Measurements from ENCODE around the gene GRK1.
"Not testable (repeated sequence)": the region's sequence is repeated elsewhere in the genome, so short reads cannot be mapped to it uniquely, and the experiment has no call there.

The GRK1 gene

DNA sequence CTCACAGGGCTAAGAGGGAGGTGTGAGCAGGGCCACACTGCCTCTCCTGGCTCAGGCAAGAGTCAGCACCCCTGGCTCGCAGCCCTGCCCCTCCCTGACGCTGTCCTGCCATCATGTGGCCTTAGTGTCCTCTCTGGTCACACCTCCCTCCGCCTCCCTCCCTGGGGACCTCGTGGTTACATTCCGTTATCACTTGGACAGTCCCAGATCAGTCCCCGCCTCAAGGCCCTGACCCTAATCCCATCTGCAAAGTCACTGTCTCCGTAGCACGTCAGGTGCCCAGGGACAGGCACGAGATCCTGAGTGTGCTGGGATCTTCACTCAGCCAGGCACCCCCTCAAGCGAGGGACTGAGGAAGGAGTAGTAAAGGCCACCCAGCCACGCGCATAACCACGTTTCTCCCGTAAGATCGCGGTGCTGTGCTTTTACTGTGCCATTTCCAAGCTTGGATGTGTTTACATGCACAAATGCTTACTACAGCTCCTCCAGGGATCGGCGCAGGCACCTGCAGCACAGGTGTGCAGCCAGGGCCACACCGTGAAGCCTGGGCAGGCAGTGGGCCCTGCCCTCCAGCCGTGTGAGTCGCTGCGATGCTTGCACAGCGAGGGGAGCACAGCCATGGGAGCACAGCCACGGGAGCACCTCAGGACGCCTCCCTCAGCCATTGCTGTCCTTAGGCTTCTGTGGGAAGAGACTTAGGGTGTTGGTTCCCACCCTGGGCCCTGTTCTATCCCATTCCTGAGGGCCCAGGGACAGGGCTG, 81.3 kb downstream of the GRK1 start:
- Mint-ChIP-seq H3K27ac (no peak overlapping the region), H3K4me3 (no peak overlapping the region), H3K27me3 (peaks cover 44% of the 10 kb centered on the region), H3K4me1 (ENCODE audit: low read depth) (peaks cover 11% of the 10 kb centered on the region), H3K36me3 (ENCODE audit: low read depth) (no peaks in the 10 kb centered on the region), H3K9me3 (peaks cover 10% of the 10 kb centered on the region)
- intact Hi-C loops (cut with micrococcal nuclease), result no loop called here

DNA sequence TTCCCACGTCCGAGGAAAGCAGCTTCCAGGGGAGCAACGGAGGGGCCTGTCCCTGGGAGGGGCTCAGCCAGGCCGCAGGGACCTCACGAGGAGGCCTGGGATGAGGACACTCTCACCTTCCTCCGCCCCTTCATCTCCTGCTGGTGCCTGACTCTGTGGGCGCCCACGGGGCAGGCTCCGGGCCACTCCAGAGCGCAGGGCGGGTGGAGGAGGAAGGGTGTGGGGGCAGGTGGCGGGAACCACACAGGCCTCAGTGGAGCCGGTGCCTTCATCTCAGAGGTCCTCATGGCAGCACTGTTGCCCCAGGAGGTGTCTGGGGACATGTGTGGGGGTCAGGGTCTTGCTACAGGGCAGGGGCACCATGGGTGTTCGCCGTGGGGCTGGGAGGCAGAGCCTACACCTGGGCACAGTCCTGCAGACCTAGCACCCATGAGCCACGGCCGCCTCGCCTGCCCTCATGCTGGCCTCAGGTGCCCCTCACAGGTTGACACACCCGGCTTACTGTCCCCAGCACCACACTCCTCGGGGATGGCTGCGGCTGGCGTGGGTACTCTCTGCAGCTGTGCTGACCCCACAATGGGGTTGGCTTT, 81.9 kb downstream of the GRK1 start:
- peaks cover 10% of the 10 kb centered on the region for H3K9me3 Mint-ChIP-seq
- H3K4me1 Mint-ChIP-seq (ENCODE audit: low read depth), result peaks cover 9% of the 10 kb centered on the region
- intact Hi-C loops (cut with micrococcal nuclease), result no loop called here
- H3K27me3 Mint-ChIP-seq, result peaks cover 44% of the 10 kb centered on the region
- H3K36me3 Mint-ChIP-seq (ENCODE audit: low read depth), result no peaks in the 10 kb centered on the region
- H3K27ac Mint-ChIP-seq, result no peak overlapping the region
- H3K4me3 Mint-ChIP-seq, result no peak overlapping the region

DNA sequence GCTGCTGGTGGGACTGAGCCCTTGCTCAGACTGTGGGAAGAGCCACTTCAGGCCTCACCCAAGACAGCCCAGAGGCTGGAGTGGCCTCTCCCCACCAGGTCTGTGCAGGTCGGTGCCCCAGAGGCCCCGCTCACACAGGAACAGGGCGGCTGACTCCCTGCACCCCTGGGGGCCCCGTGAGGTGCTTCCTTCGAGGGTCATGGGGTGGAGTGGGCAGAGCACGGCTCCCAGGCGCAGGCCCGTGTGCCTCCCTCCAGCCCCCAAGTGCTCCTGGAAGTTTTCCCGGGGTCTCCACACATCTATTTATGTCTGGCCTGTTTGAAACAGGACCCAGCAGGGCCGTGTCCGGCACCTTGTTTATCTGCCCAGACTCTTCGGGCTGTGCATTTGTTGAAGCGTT, 82.5 kb downstream of the GRK1 start:
- peaks cover 44% of the 10 kb centered on the region for H3K27me3 Mint-ChIP-seq
- H3K9me3 Mint-ChIP-seq, result peaks cover 10% of the 10 kb centered on the region
- no peak overlapping the region for H3K4me3 Mint-ChIP-seq
- no peak overlapping the region for H3K27ac Mint-ChIP-seq
- intact Hi-C loops (cut with micrococcal nuclease), result no loop called here
- no peaks in the 10 kb centered on the region for H3K36me3 Mint-ChIP-seq (ENCODE audit: low read depth)
- H3K4me1 Mint-ChIP-seq (ENCODE audit: low read depth), result peaks cover 9% of the 10 kb centered on the region

DNA sequence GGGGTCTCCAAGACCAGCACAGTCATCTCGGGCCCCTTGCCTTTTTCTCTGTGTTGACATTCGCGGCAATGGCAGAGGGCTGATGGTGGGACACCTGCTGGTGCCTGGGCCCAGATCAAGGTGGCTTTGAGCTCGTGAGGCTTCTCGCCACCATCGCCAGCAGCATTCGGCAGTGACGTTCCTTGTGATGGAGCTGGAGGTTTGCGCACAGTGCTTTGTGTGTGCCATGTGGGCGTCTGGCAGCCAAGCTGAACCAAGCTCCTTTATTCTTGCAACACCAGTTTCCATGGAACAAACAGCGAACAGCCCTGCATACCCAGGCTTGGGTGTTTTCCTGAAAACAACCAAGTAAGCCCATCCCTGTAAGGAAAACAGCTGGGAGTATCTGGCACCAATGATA, 82.9 kb downstream of the GRK1 start:
- Mint-ChIP-seq H3K9me3 (peaks cover 10% of the 10 kb centered on the region), H3K36me3 (ENCODE audit: low read depth) (no peaks in the 10 kb centered on the region), H3K27ac (no peak overlapping the region), H3K4me3 (no peak overlapping the region), H3K4me1 (ENCODE audit: low read depth) (peaks cover 9% of the 10 kb centered on the region), H3K27me3 (peaks cover 44% of the 10 kb centered on the region)
- intact Hi-C loops (cut with micrococcal nuclease), result no loop called here

DNA sequence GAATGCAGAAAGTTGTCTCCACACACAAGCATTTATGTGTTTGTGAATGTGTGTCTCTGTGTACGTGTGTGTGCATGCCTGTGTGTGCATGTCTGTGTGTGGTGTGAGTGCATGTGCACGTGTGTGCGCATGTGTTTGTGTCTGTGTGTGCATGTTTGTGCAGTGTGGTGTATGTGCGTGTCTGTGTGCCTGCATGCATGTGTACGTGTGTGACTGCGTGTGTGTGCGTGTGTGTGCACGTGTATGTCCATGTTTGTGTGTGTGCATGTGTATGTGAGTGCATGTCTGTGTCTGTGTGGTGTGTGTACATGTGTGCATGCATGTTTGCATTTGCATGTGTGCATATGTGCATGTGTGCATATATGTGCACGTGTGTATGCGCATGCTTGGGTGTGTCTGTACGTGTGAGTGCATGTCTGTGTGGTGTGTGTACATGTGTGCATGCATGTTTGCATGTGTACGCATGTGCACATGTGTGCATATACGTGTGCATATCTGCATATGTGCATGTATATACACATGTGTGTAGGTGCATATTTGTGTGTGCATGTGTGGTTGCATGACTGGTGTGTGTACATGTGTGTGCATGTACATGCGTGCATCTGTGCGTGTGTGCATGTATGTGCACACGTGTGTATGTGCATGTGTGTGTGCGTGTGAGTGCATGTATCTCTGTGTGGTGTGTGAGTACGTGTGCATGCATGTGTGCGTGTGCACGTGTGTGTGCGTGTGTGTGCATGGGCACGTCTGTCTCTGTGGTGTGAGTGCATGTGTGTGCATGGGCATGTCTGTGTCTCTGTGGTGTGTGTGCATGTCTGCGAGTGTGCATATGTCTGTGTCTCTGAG, 83.8 kb downstream of the GRK1 start:
- Mint-ChIP-seq H3K4me1 (ENCODE audit: low read depth) (peaks cover 6% of the 10 kb centered on the region), H3K4me3 (no peak overlapping the region), H3K9me3 (peaks cover 10% of the 10 kb centered on the region), H3K36me3 (ENCODE audit: low read depth) (no peaks in the 10 kb centered on the region), H3K27me3 (peaks cover 40% of the 10 kb centered on the region), H3K27ac (no peak overlapping the region)
- intact Hi-C loops (cut with micrococcal nuclease), result no loop called here

DNA sequence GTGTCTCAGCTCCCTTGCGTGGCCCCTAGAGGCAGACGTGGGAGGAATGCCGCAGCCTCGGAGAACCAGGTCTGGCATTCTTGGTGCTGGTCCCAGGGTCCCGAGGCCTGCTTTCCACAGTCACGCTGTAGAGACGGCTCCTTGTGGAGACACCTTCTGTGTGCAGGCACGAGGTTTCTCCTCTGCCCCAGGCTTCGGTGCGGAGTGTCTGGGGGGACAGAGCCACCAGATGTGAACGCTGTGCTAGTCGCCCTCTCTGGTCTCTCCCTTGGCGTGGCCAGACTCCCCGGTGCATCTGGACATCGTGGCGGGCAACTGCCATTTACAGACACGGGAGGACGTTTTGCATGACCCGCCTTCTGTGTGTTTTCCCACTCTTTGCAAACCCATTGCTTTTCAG, 84.5 kb downstream of the GRK1 start:
- Mint-ChIP-seq H3K27ac (no peak overlapping the region), H3K36me3 (ENCODE audit: low read depth) (no peaks in the 10 kb centered on the region)

DNA sequence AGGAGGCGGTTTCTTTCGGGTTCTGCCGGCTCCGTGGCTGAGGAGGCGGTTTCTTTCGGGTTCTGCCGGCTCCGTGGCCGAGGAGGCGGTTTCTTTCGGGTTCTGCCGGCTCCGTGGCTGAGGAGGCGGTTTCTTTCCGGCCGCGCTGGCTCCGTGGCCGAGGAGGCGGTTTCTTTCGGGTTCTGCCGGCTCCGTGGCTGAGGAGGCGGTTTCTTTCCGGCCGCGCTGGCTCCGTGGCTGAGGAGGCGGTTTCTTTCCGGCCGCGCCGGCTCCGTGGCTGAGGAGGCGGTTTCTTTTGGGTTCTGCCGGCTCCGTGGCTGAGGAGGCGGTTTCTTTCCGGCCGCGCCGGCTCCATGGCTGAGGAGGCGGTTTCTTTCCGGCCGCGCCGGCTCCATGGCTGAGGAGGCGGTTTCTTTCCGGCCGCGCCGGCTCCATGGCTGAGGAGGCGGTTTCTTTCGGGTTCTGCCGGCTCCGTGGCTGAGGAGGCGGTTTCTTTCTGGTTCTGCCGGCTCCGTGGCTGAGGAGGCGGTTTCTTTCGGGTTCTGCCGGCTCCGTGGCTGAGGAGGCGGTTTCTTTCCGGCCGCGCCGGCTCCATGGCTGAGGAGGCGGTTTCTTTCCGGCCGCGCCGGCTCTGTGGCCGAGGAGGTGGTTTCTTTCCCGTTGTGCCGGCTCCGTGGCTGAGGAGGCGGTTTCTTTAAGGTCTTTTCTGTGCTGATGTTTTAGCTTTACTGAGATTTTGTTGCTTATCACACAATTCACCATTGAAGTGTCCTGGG, 85.4 kb downstream of the GRK1 start:
- H3K9me3 Mint-ChIP-seq; H3K4me1 Mint-ChIP-seq (ENCODE audit: low read depth); H3K4me3 Mint-ChIP-seq; intact Hi-C loops (cut with micrococcal nuclease); H3K27ac Mint-ChIP-seq; H3K36me3 Mint-ChIP-seq (ENCODE audit: low read depth): not testable (repeated sequence)
- peaks cover 31% of the 10 kb centered on the region for H3K27me3 Mint-ChIP-seq

More for the DNA sequence above, 84.5 kb downstream of the GRK1 start:
- intact Hi-C loops (cut with micrococcal nuclease), result no loop called here
- peaks cover 10% of the 10 kb centered on the region for H3K9me3 Mint-ChIP-seq
- peaks cover 36% of the 10 kb centered on the region for H3K27me3 Mint-ChIP-seq
- H3K4me1 Mint-ChIP-seq (ENCODE audit: low read depth), result peaks cover 1% of the 10 kb centered on the region
- H3K4me3 Mint-ChIP-seq, result no peak overlapping the region

DNA sequence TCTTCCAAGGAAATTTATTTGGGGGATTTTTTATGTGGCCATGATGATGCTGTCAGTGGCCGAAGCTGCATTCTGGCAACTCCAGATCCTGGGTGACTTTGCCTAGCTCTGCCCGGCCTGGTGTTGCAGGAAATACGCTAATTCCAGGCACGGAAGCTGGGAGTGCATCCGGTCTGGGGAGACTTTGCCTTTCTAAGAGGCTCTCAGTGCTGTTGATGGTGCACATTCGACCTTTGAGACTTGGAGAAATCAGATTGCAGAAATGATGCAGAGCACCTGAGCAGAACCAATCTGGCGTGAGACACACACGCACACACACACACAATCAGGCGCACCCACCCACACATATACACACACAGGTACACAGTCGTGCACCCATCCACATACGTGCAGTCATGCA, 86.2 kb downstream of the GRK1 start:
- no peaks in the 10 kb centered on the region for H3K36me3 Mint-ChIP-seq (ENCODE audit: low read depth)
- H3K9me3 Mint-ChIP-seq, result peaks cover 10% of the 10 kb centered on the region
- H3K27ac Mint-ChIP-seq, result no peak overlapping the region
- H3K4me1 Mint-ChIP-seq (ENCODE audit: low read depth), result peaks cover 14% of the 10 kb centered on the region
- H3K27me3 Mint-ChIP-seq, result peaks cover 24% of the 10 kb centered on the region
- no peak overlapping the region for H3K4me3 Mint-ChIP-seq
- intact Hi-C loops (cut with micrococcal nuclease), result no loop called here

DNA sequence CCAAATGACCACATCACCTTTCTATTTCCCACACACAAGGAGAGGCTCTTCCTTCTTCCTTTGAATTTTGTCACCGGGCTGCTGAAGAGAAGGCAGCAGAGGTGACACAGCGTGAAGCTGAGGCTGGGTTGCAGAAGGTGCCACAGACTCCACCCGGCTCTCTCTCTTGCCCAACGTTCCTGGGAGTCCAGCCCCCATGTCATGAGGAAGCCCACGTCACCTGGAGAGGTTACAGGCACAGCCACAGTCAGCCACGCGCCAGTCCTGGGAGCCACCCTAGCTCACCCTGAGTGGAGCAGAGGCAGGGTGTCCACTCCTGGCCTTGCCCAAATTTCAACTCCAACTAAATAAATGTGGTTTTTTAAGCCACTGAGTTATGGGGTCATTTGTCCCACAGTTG, 87.2 kb downstream of the GRK1 start:
- Mint-ChIP-seq H3K4me1 (ENCODE audit: low read depth) (peaks cover 21% of the 10 kb centered on the region), H3K36me3 (ENCODE audit: low read depth) (peaks cover 2% of the 10 kb centered on the region), H3K9me3 (peaks cover 10% of the 10 kb centered on the region), H3K4me3 (no peak overlapping the region), H3K27ac (no peak overlapping the region), H3K27me3 (peaks cover 23% of the 10 kb centered on the region)
- intact Hi-C loops (cut with micrococcal nuclease), result no loop called here

DNA sequence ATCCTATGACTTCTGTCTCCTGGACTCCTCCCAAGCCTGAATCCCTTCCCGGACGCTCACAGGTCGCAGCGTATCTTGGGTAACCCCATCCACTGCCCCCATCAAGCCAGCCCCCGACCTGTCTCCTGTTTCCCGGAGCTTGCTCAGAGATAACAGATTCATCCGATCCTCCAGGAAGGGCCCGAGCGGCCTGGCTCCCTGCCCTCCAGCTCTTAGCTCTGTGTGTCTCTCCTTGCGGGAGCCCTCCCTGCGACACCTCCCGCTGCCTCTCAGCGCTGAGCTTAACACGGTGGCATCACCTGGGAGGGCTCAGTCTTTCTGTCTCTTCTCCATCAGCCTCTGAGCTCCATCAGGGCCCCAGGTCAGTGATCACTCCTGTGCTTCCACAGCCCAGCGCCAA, 87.7 kb downstream of the GRK1 start:
- Mint-ChIP-seq H3K4me1 (ENCODE audit: low read depth) (peaks cover 25% of the 10 kb centered on the region), H3K27ac (no peak overlapping the region), H3K27me3 (peaks cover 21% of the 10 kb centered on the region), H3K36me3 (ENCODE audit: low read depth) (peaks cover 6% of the 10 kb centered on the region), H3K4me3 (no peak overlapping the region), H3K9me3 (peaks cover 10% of the 10 kb centered on the region)
- intact Hi-C loops (cut with micrococcal nuclease), result no loop called here

DNA sequence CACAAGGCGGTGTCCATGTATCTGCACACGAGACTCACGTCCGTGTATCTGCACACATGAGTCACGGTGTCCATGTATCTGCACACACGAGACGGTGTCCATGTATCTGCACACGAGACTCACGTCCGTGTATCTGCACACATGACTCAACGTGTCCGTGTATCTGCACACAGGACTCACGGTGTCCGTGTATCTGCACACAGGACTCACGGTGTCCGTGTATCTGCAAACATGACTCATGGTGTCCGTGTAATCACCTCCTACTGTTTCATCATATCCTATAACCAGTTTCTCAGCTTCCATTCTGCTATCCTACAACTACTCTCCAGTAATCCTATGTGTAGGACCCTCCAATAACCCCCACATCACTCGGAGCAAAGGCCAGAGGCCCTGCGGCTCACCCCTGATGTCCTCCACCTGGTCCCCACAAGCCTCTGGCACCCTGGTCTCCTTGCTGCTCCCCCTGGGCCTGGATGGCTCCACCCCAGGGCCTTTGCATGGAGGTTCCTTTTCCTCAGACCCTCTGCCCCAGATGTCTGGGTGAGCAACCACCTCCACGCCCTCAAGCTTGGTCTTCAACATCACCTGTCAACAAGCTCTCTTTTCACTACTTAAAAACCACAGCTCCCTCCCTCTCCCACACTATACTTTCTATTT, 89.5 kb downstream of the GRK1 start:
- Mint-ChIP-seq H3K36me3 (ENCODE audit: low read depth) (peaks cover 7% of the 10 kb centered on the region), H3K4me3 (no peak overlapping the region), H3K27ac (no peak overlapping the region), H3K9me3 (no peaks in the 10 kb centered on the region), H3K4me1 (ENCODE audit: low read depth) (peaks cover 41% of the 10 kb centered on the region), H3K27me3 (peaks cover 37% of the 10 kb centered on the region)
- intact Hi-C loops (cut with micrococcal nuclease), result no loop called here

DNA sequence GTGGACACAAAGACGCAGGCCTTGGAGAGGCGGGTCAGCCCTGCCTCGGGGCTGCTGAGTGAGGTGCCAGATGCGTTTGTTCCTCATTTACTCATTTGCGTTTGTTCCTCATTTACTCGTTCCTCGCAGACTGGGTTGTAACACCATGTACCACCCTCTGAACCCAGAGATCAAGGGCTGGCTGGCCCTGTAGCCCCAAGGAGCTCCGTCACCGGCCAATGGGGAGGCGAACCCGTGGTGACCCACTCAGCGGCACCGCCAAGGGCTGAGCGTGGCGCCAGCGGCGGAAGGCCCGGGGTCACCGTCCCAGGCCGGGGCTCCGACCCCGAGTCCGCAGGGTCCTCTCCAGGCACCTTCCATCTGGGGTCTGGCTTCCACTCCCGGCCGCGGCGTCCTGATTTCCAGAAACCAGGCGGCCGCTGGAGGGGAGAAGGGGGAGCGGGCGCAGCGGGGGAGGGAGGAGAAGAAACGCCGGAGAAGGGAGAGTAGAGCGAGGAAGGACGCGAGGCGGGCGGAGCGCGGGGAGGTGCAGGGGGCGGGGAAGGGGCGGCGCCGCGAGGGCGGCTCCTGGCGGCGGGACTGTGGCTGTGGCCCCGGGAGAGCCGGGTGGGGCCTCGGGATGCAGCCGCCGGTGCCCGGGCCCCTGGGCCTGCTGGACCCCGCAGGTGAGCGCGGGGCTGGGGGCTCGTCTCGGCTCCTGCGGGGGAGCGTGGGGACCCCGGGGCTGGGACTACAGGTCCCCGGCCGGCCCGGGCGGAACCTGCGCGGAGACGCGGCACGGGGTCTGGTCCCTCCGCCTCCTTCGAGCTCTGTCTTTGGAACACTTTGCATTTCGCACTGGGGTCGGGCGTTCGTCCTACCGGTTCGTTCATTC, 91.9 kb downstream of the GRK1 start, which contains the start of gene TMEM255B:
Gene TMEM255B, plus strand, starts transcription at position 576 of the 874 bp plus-strand sequence. Its CDS starts 44 bp downstream, at position 620.
- H3K9me3 Mint-ChIP-seq, result no peaks in the 10 kb centered on the region
- peaks cover 7% of the 10 kb centered on the region for H3K36me3 Mint-ChIP-seq (ENCODE audit: low read depth)
- peaks cover 41% of the 10 kb centered on the region for H3K4me1 Mint-ChIP-seq (ENCODE audit: low read depth)
- H3K27ac Mint-ChIP-seq, result peak within 1 kb of the TSS; percentile 82
- H3K4me3 Mint-ChIP-seq, result peak within 1 kb of the TSS; percentile 86
- peaks cover 50% of the 10 kb centered on the region for H3K27me3 Mint-ChIP-seq
- intact Hi-C loops (cut with micrococcal nuclease), result loop anchor here (2.0 kb wide), 1 partner anchor 16 kb away; no protein-coding TSS in a partner anchor

All from dendritic cell treated with granulocyte-macrophage colony-stimulating factor and Interleukin-4, amounts not matched to agents 40 ng/mL and 50 ng/mL, for 4 days (primary cell).